Measurements from ENCODE around the gene SCIMP.
"Not testable (repeated sequence)": the region's sequence is repeated elsewhere in the genome, so short reads cannot be mapped to it uniquely, and the experiment has no call there.

The SCIMP gene

DNA sequence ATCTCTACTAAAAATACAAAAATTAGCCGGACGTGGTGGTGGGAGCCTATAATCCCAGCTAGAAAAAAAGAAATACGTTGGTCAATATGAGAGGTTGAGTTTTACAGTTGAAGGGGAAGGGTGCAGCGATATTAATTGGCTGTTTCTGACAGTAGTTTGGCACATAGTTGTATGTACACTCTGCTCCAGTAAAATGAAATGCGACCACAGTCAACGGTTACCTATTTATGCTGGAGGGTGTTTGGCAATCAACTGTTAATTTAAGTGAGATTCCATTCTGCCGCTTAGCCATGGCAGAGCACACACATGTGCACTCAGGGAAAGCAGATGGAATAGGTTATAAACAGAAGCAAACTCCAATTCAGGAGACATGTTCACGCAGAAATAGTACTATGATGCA lies 33.6 kb downstream of the SCIMP start:
- no peak overlapping the region for H3K4me3 ChIP-seq (ENCODE audit: low read depth, low read length)
- no peak for DNase-seq (ENCODE audit: low read depth)

DNA sequence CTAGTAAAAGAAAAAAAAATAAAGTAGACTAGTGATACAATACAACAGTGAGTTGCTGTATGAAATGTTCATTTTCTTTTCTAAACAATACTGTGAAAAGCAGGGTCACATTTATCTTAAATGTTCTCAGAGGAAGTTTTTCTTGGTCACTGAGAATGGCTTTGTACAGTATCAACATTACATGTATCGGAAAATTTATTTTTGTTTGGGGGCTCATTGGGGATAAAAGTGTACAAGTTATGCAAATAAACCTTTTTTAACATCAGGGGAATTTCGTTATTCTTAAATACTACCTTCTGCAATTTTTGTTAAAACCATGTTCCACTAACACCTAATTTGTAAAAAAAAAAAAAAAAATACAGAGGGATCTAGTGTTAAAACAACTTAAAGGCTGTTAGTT lies 34.3 kb downstream of the SCIMP start:
- no peak overlapping the region for H3K4me3 ChIP-seq (ENCODE audit: low read depth, low read length)
- DNase-seq (ENCODE audit: low read depth), result no peak

GRCh38 chr17:5198472-5198871 lies 36.2 kb downstream of the SCIMP start:
- H3K4me3 ChIP-seq (ENCODE audit: low read depth, low read length), result no peak overlapping the region
- DNase-seq (ENCODE audit: low read depth), result no peak

GRCh38 chr17:5194346-5194745 lies 40.3 kb downstream of the SCIMP start:
- H3K4me3 ChIP-seq (ENCODE audit: low read depth, low read length), result no peak overlapping the region
- DNase-seq (ENCODE audit: low read depth), result no peak

DNA sequence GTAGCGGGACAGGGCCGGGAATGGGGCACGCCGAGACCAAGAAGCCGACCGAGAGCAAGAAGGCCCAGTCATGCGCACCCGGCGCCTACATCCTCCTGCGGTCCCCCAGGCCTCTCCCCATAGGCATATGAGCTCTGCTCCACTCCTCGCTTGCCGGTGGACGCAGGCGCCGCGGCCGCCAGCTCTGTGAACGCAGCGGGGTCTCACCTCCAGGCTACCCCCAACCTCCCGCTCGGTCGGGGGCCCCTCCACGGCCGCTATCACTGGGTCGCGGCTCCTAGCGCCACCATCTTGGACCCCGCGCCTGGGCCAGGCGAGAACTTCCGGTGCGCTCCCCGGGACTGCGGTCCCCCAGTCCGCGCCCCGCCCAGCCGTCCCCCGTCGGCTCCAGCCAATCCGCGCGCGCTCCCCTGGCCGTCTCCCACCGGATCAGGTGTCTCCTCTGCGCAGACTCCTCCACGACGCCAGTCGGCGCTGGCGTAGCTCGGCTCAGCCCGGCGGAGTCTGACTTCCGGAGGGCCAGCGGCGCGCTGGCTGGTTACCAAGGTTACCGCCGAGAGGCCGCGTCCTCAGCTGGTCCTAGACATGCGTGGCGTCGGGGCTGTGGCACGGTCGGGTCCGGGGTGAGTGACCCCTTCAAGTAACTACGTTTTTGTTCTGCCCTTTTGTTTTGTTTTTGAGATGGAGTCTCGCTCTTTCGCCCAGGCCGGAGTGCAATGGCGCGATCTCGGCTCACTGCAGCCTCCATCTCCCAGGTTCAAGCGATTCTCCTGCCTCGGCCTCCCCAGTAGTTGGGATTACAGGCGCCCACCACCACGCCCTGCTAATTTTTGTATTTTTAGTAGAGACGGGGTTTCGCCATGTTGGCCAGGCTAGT lies 42.9 kb downstream of the SCIMP start, which contains the start of gene ZNF594:
ZNF594 (minus strand) TSS at position 328 of the 877 bp plus-strand sequence. CDS start 7,612 bp downstream, outside the sequence.
- peak; percentile 86 for DNase-seq (ENCODE audit: low read depth)
- peak within 1 kb of the TSS; percentile 81 for H3K4me3 ChIP-seq (ENCODE audit: low read depth, low read length)

- no peak overlapping the region for H3K4me3 ChIP-seq (ENCODE audit: low read depth, low read length)
- DNase-seq (ENCODE audit: low read depth), result no peak
These were observed 50.4 kb downstream of the SCIMP start for GRCh38 chr17:5184288-5184687.

GRCh38 chr17:5183410-5183793 lies 51.3 kb downstream of the SCIMP start:
- DNase-seq (ENCODE audit: low read depth), result no peak

GRCh38 chr17:5182597-5183409 lies 51.9 kb downstream of the SCIMP start:
- DNase-seq (ENCODE audit: low read depth), result no peak
- H3K4me3 ChIP-seq (ENCODE audit: low read depth, low read length), result no peak overlapping the region

More at GRCh38 chr17:5183410-5183793, 51.3 kb downstream of the SCIMP start:
- no peak overlapping the region for H3K4me3 ChIP-seq (ENCODE audit: low read depth, low read length)

GRCh38 chr17:5181509-5182305 lies 53.0 kb downstream of the SCIMP start:
- no peak overlapping the region for H3K4me3 ChIP-seq (ENCODE audit: low read depth, low read length)
- DNase-seq (ENCODE audit: low read depth), result no peak

- DNase-seq (ENCODE audit: low read depth), result no peak
- H3K4me3 ChIP-seq (ENCODE audit: low read depth, low read length), result no peak overlapping the region
These were observed 55.7 kb downstream of the SCIMP start for GRCh38 chr17:5179003-5179402.

GRCh38 chr17:5175027-5175426 lies 59.6 kb downstream of the SCIMP start:
- not testable (repeated sequence) for H3K4me3 ChIP-seq (ENCODE audit: low read depth, low read length); DNase-seq (ENCODE audit: low read depth)

- not testable (repeated sequence) for DNase-seq (ENCODE audit: low read depth); H3K4me3 ChIP-seq (ENCODE audit: low read depth, low read length)
These were observed 68.7 kb downstream of the SCIMP start for GRCh38 chr17:5165791-5166564.

GRCh38 chr17:5164436-5164835 lies 70.2 kb downstream of the SCIMP start:
- no peak for DNase-seq (ENCODE audit: low read depth)
- H3K4me3 ChIP-seq (ENCODE audit: low read depth, low read length), result no peak overlapping the region

GRCh38 chr17:5161793-5162192 lies 72.9 kb downstream of the SCIMP start:
- not testable (repeated sequence) for H3K4me3 ChIP-seq (ENCODE audit: low read depth, low read length); DNase-seq (ENCODE audit: low read depth)

DNA sequence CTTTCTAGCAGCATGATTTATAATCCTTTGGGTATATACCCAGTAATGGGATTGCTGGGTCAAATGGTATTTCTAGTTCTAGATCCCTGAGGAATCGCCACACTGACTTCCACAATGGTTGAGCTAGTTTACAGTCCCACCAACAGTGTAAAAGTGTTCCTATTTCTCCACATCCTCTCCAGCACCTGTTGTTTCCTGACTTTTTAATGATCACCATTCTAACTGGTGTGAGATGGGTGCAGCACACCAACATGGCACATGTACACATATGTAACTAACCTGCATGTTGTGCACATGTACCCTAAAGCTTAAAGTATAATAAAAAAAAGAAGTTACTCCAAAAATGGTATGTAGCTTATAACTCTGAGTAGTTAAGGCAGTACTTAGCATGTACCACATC lies 74.0 kb downstream of the SCIMP start:
- DNase-seq (ENCODE audit: low read depth), result not testable (repeated sequence)

More for the DNA sequence above, 74.0 kb downstream of the SCIMP start:
- H3K4me3 ChIP-seq (ENCODE audit: low read depth, low read length), result not testable (repeated sequence)
